Sigmoid colon (tissue), 7 donors: Measurements from ENCODE around the gene ZNF630. TPM values are rescaled to one million over a fixed set of nuclear protein-coding genes. Genes with fewer than 3 reads are reported as not detected.

Experiments used
- DNase-seq: peaks from one replicate; pipeline ENCODE4 v3.0.0-alpha.2; 2019
- H3K27ac ChIP-seq, 4 donors: fragments of 200-600 bp; sonication (generic); one replicate each; pipeline ENCODE4 v1.5.1; 2016 to 2019; ENCODE audit warnings: mild to moderate bottlenecking in 1 of 4
- H3K27me3 ChIP-seq, 3 donors: fragments of 200-600 bp; sonication (generic); one replicate each; pipeline ENCODE4 v1.5.1; 2019; ENCODE audit warnings: mild to moderate bottlenecking in 1 of 3
- H3K36me3 ChIP-seq, 4 donors: fragments of 200-600 bp; sonication (generic); one replicate each; pipeline ENCODE4 v1.5.1; 2016 to 2019
- H3K4me1 ChIP-seq, 4 donors: fragments of 200-600 bp; sonication (generic); one replicate each; pipeline ENCODE4 v1.5.1; 2017 to 2019
- H3K4me3 ChIP-seq, 4 donors: fragments of 200-600 bp; sonication (generic); one replicate each; pipeline ENCODE4 v1.5.1; 2017 to 2019; ENCODE audit warnings: mild to moderate bottlenecking in 2 of 4, moderate library complexity in 1 of 4
- H3K9me3 ChIP-seq, 4 donors: fragments of 200-600 bp in 3 of 4; sonication (generic) in 3 of 4; one replicate each; pipeline versions ENCODE4 v1.5.1 to v1.6.1; 2013 to 2019
- CTCF ChIP-seq, 4 experiments: fragments of 450-650 bp in 3 of 4; fragments of 200-600 bp in 1 of 4; IDR thresholded peaks; one replicate each; pipeline ENCODE4 v1.5.1; 2016 to 2019; ENCODE audit warnings: antibody characterized with exemption in 4 of 4, mild to moderate bottlenecking in 3 of 4, moderate library complexity in 2 of 4
- EP300 ChIP-seq, 4 donors: sonication (generic); formaldehyde crosslinking; IDR thresholded peaks; one replicate each; pipeline ENCODE4 v1.6.1; 2017; ENCODE audit warnings: antibody characterized with exemption in 4 of 4
- POLR2A ChIP-seq, 2 donors: fragments of 450-650 bp; IDR thresholded peaks; one replicate each; pipeline ENCODE4 v1.6.1; 2016; ENCODE audit warnings: antibody characterized with exemption in 2 of 2, mild to moderate bottlenecking in 2 of 2, moderate library complexity in 2 of 2
- POLR2AphosphoS5 ChIP-seq, 4 donors: sonication (generic); formaldehyde crosslinking; IDR thresholded peaks; one replicate each; pipeline ENCODE4 v1.6.1; 2017; ENCODE audit warnings: antibody characterized with exemption in 4 of 4
- WGBS, 2 donors: extraction: QIAGEN DNeasy Blood & Tissue Kit; methylation state at CpG; one replicate each; pipeline ENCODE4 v1.1.7; 2013; 5-methylcytosine and 5-hydroxymethylcytosine counted together
- intact Hi-C: fragments of 100-400 bp; cut with DNase I; formaldehyde crosslinking; loops from one replicate; pipeline ENCODE4 v1.15.1; 2023
- polyA plus RNA-seq, 3 donors: library from polyadenylated mRNA; stranded (reverse); fragments of 200-250 nt; gene quantifications; one replicate each; pipeline ENCODE4 v1.2.3, GENCODE V29; 2013
- total RNA-seq, 4 donors: library from RNA; depleted of rRNA; stranded (reverse); fragments of >200 nt; gene quantifications; one replicate each; pipeline ENCODE4 v1.1.0, GENCODE V29; 2016
- donor health status: healthy with polysubstance abuse.
- donor health status: Bipolar disorder and iron deficiency.
- donor health status: healthy.

Gene ZNF630
- total and polyA plus RNA-seq, 7 donors: 1.4 to 7.5 (median 4.3) TPM

- no peaks in the 10 kb centered on the region for H3K9me3 ChIP-seq
- intact Hi-C loops: no loop called here
- no peak overlapping the region for H3K4me3 ChIP-seq
- H3K27me3 ChIP-seq: no peaks in the 10 kb centered on the region
- H3K4me1 ChIP-seq: no peaks in the 10 kb centered on the region
- no peak for DNase-seq
- H3K27ac ChIP-seq: no peak overlapping the region
- 44 to 68% methylated on average over 5 of the region's 5 CpGs for WGBS, 2 donors
- no peaks in the 10 kb centered on the region for H3K36me3 ChIP-seq
- TF ChIP-seq POLR2A (IDR thresholded peaks at IDR 0.05) (no peak), POLR2AphosphoS5 (IDR thresholded peaks at IDR 0.05) (no peak), CTCF (IDR thresholded peaks at IDR 0.05) (no peak), EP300 (IDR thresholded peaks at IDR 0.05) (no peak)
These were observed 18.7 kb upstream of the ZNF630 start for GRCh38 chrX:48090123-48090522.

- no peak overlapping the region for H3K4me3 ChIP-seq
- no peak for TF ChIP-seq CTCF (IDR thresholded peaks at IDR 0.05)
- no peak for TF ChIP-seq EP300 (IDR thresholded peaks at IDR 0.05)
- TF ChIP-seq POLR2AphosphoS5 (IDR thresholded peaks at IDR 0.05): no peak
- no peaks in the 10 kb centered on the region for H3K27me3 ChIP-seq
- no peak for DNase-seq
- H3K27ac ChIP-seq: no peak overlapping the region
- no peaks in the 10 kb centered on the region for H3K9me3 ChIP-seq
- H3K36me3 ChIP-seq: no peaks in the 10 kb centered on the region
- H3K4me1 ChIP-seq: no peaks in the 10 kb centered on the region
- intact Hi-C loops: no loop called here
These were observed 14.6 kb upstream of the ZNF630 start for GRCh38 chrX:48086082-48086481.

- TF ChIP-seq EP300 (IDR thresholded peaks at IDR 0.05): no peak
- no peak for TF ChIP-seq CTCF (IDR thresholded peaks at IDR 0.05)
- no peak for TF ChIP-seq POLR2A (IDR thresholded peaks at IDR 0.05)
- TF ChIP-seq POLR2AphosphoS5 (IDR thresholded peaks at IDR 0.05): no peak
- H3K4me3 ChIP-seq: no peak overlapping the region
- 86 to 91% methylated on average over 5 of the region's 5 CpGs for WGBS, 2 donors
- no peaks in the 10 kb centered on the region for H3K27me3 ChIP-seq
- no peak overlapping the region for H3K27ac ChIP-seq
- no peaks in the 10 kb centered on the region for H3K9me3 ChIP-seq
- H3K36me3 ChIP-seq: no peaks in the 10 kb centered on the region
- DNase-seq: no peak
- no peaks in the 10 kb centered on the region for H3K4me1 ChIP-seq
- intact Hi-C loops: no loop called here
These were observed 12.3 kb upstream of the ZNF630 start for GRCh38 chrX:48083706-48084105.

- 4 to 15% methylated on average over 9 of the region's 9 CpGs for WGBS, 2 donors
- no peak for DNase-seq
- Histone ChIP-seq H3K4me1 (no peaks in the 10 kb centered on the region), H3K4me3 (no peak overlapping the region), H3K36me3 (no peaks in the 10 kb centered on the region), H3K9me3 (no peaks in the 10 kb centered on the region), H3K27me3 (no peaks in the 10 kb centered on the region), H3K27ac (no peak overlapping the region)
- peak in 3 of 4 experiments; percentile 28 to 47 (median 36) for TF ChIP-seq CTCF (IDR thresholded peaks at IDR 0.05)
- TF ChIP-seq POLR2AphosphoS5 (IDR thresholded peaks at IDR 0.05): no peak
- intact Hi-C loops: no loop called here
These were observed 11.8 kb upstream of the ZNF630 start for GRCh38 chrX:48083212-48083611.

- WGBS, 2 donors: 73 to 89% methylated on average over 2 of the region's 2 CpGs
- Histone ChIP-seq H3K27me3 (no peaks in the 10 kb centered on the region), H3K9me3 (no peaks in the 10 kb centered on the region), H3K4me3 (no peak overlapping the region), H3K27ac (no peak overlapping the region), H3K36me3 (no peaks in the 10 kb centered on the region), H3K4me1 (no peaks in the 10 kb centered on the region)
- TF ChIP-seq EP300 (IDR thresholded peaks at IDR 0.05) (no peak), POLR2A (IDR thresholded peaks at IDR 0.05) (no peak), POLR2AphosphoS5 (IDR thresholded peaks at IDR 0.05) (no peak), CTCF (IDR thresholded peaks at IDR 0.05) (no peak)
- intact Hi-C loops: loop anchor here (10.0 kb wide), 1 partner anchor 398 kb away; the partner anchor contains the start of genes FTSJ1 and SLC38A5
- no peak for DNase-seq
These were observed 4.9 kb upstream of the ZNF630 start for GRCh38 chrX:48076343-48076742.
